Colonic mucosa (tissue), 4 donors: ENCODE results near the gene PDE10A. TPM values are rescaled to one million over a fixed set of nuclear protein-coding genes. Genes with fewer than 3 reads are reported as not detected.

Experiments
- DNase-seq: peaks from one replicate; pipeline ENCODE4 v3.0.0-alpha.2; 2020
- H3K27ac ChIP-seq: fragments of 200-600 bp; one replicate; pipeline ENCODE4 v1.8.0; 2021
- H3K27me3 ChIP-seq: fragments of 200-600 bp; one replicate; pipeline ENCODE4 v1.8.0; 2021
- H3K36me3 ChIP-seq: fragments of 200-600 bp; one replicate; pipeline ENCODE4 v1.8.0; 2021
- H3K4me1 ChIP-seq: fragments of 200-600 bp; one replicate; pipeline ENCODE4 v1.8.0; 2021; ENCODE audit warnings: mild to moderate bottlenecking
- H3K4me3 ChIP-seq: fragments of 200-600 bp; one replicate; pipeline ENCODE4 v1.8.0; 2021
- H3K9ac ChIP-seq, 2 donors: one replicate each; pipeline ENCODE4 v1.7.0; 2013; ENCODE audit warnings: control low read depth in 2 of 2, low read depth in 2 of 2, low read length in 2 of 2
- H3K9me3 ChIP-seq: fragments of 200-600 bp; one replicate; pipeline ENCODE4 v1.8.0; 2021
- intact Hi-C: fragments of 100-400 bp; cut with DNase I; formaldehyde crosslinking; loops from one replicate; pipeline ENCODE4 v1.14.1; 2022
- total RNA-seq, 2 donors: library from RNA; stranded (reverse); fragmentation: NEBNext Ultra II Directional in 1 of 2; extraction: Animal tissue kit (Norgen Biotek cat#: 25700) in 1 of 2; gene quantifications; one replicate each; pipeline ENCODE4 v1.2.1, GENCODE V29; 2021
- TF ChIP-seq, protein P1 (sequence below): fragments of 200-600 bp; IDR thresholded peaks from one replicate; pipeline ENCODE4 v1.8.0; 2022; ENCODE audit warnings: antibody characterized with exemption, mild to moderate bottlenecking
- donor health status: healthy.
- donor health status: DM: no; HTN: no; CAD: no.
- donor health status: DM: no; HTN: no; CAD: no.

PDE10A gene
- total RNA-seq, 2 donors from 2014 or later = 0.37 to 3.4 TPM

DNA sequence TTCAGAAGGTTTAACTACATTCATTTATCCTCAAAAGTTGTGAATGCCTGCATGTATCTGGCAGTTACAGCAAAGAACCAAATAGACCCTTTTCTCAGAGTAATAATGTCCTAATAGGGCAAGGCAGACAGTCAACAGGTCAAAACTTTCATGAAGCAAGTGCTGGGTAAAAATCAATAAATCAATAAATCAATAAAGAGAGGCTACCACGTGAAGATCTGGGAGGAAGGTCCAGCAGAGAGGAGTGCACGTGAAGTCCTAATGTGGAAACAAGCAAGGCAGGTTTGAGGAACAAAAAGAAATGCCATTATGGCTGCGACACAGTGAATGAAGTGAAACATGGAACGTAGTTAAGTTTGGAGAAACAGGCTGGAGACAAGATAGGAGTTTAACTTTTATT lies 317.3 kb downstream of the PDE10A start:
- H3K9ac ChIP-seq = no peak overlapping the region
- no peaks in the 10 kb centered on the region for H3K4me1 ChIP-seq
- H3K27me3 ChIP-seq = no peaks in the 10 kb centered on the region
- no peaks in the 10 kb centered on the region for H3K36me3 ChIP-seq
- no peak overlapping the region for H3K4me3 ChIP-seq
- no peaks in the 10 kb centered on the region for H3K9me3 ChIP-seq
- intact Hi-C loops = no loop called here
- TF ChIP-seq, protein P1, sequence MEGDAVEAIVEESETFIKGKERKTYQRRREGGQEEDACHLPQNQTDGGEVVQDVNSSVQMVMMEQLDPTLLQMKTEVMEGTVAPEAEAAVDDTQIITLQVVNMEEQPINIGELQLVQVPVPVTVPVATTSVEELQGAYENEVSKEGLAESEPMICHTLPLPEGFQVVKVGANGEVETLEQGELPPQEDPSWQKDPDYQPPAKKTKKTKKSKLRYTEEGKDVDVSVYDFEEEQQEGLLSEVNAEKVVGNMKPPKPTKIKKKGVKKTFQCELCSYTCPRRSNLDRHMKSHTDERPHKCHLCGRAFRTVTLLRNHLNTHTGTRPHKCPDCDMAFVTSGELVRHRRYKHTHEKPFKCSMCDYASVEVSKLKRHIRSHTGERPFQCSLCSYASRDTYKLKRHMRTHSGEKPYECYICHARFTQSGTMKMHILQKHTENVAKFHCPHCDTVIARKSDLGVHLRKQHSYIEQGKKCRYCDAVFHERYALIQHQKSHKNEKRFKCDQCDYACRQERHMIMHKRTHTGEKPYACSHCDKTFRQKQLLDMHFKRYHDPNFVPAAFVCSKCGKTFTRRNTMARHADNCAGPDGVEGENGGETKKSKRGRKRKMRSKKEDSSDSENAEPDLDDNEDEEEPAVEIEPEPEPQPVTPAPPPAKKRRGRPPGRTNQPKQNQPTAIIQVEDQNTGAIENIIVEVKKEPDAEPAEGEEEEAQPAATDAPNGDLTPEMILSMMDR = no peak
- H3K27ac ChIP-seq = no peak overlapping the region
- DNase-seq = no peak

- H3K27ac ChIP-seq = no peak overlapping the region
- no peaks in the 10 kb centered on the region for H3K27me3 ChIP-seq
Observed at GRCh38 chr6:165340532-165340931, 322.5 kb downstream of the PDE10A start.

GRCh38 chr6:165325609-165326008 lies 337.4 kb downstream of the PDE10A start:
- TF ChIP-seq, protein P1 = no peak
- intact Hi-C loops = no loop called here
- Histone ChIP-seq H3K27me3 (no peaks in the 10 kb centered on the region), H3K9me3 (no peaks in the 10 kb centered on the region), H3K4me1 (no peaks in the 10 kb centered on the region), H3K36me3 (no peaks in the 10 kb centered on the region), H3K27ac (no peak overlapping the region), H3K9ac (no peak overlapping the region), H3K4me3 (no peak overlapping the region)
- no peak for DNase-seq

More at GRCh38 chr6:165340532-165340931, 322.5 kb downstream of the PDE10A start:
- Histone ChIP-seq H3K4me3 (no peak overlapping the region), H3K4me1 (no peaks in the 10 kb centered on the region), H3K9ac (no peak overlapping the region), H3K36me3 (no peaks in the 10 kb centered on the region), H3K9me3 (no peaks in the 10 kb centered on the region)
- DNase-seq = no peak
- intact Hi-C loops = no loop called here
- TF ChIP-seq, protein P1 = no peak

GRCh38 chr6:165321555-165322145 lies 341.4 kb downstream of the PDE10A start:
- no peak for DNase-seq
- no peaks in the 10 kb centered on the region for H3K9me3 ChIP-seq
- no peak overlapping the region for H3K27ac ChIP-seq
- no peak overlapping the region for H3K4me3 ChIP-seq
- intact Hi-C loops = no loop called here
- H3K9ac ChIP-seq = no peak overlapping the region
- H3K4me1 ChIP-seq = no peaks in the 10 kb centered on the region
- H3K27me3 ChIP-seq = no peaks in the 10 kb centered on the region
- TF ChIP-seq, protein P1 = no peak
- H3K36me3 ChIP-seq = no peaks in the 10 kb centered on the region

GRCh38 chr6:165321150-165321549 lies 341.9 kb downstream of the PDE10A start:
- no peaks in the 10 kb centered on the region for H3K27me3 ChIP-seq
- no peaks in the 10 kb centered on the region for H3K36me3 ChIP-seq
- H3K9me3 ChIP-seq = no peaks in the 10 kb centered on the region
- TF ChIP-seq, protein P1 = no peak
- H3K4me1 ChIP-seq = no peaks in the 10 kb centered on the region
- no peak overlapping the region for H3K4me3 ChIP-seq
- H3K9ac ChIP-seq = no peak overlapping the region
- no peak overlapping the region for H3K27ac ChIP-seq
- DNase-seq = no peak
- intact Hi-C loops = no loop called here
